ENCODE measurements around the gene CTBP1.

Gene CTBP1

DNA sequence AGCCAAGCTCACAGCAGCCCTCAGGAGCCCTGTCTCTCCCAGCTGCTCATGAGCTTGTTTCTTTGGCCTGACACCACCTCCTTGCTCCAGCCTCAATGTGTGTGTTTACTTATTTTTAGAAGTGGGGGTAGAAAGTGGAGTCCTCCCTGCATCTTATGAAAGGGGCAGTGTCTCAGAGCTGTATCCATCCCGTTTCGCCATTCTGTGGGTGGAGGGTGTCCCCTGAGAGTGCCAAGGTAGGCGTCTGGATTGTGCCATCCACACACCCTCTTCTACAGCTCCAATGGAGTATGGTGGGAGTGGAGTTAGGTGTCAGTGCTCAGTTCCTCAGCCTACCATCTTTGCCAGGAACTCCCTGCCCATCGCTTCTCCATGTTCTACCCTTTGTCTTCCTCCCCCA, 84.9 kb downstream of the CTBP1 start:
- H3K27ac ChIP-seq (ENCODE audit: low read length): no peak overlapping the region
- H3K9ac ChIP-seq (ENCODE audit: low read length in 2 of 2): no peak overlapping the region
- H3K27me3 ChIP-seq (ENCODE audit: control insufficient read depth in 1 of 2, insufficient read depth in 2 of 2, low read length in 2 of 2): no peaks in the 10 kb centered on the region
- H3K36me3 ChIP-seq (ENCODE audit: control insufficient read depth in 2 of 2, insufficient read depth in 2 of 2, low read length in 2 of 2): no peaks in the 10 kb centered on the region
- no peak overlapping the region for H3K4me3 ChIP-seq (ENCODE audit: low read length in 2 of 2)
- H3K4me1 ChIP-seq (ENCODE audit: control insufficient read depth, insufficient read depth, low read length): peaks cover 20% of the 10 kb centered on the region
- H3K9me3 ChIP-seq (ENCODE audit: control insufficient read depth in 2 of 2, low read length in 2 of 2): no peaks in the 10 kb centered on the region
